Keratinocyte (primary cell): Measurements from ENCODE around the gene TMOD1.

Experiments
- EZH2 ChIP-seq: IDR thresholded peaks from one replicate; pipeline ENCODE4 v1.6.1; 2012; ENCODE audit warnings: inconsistent platforms, mild to moderate bottlenecking, low read length, moderate library complexity
- TF ChIP-seq, protein P1 (sequence below), 3 experiments: IDR thresholded peaks in 1 of 3; conservative IDR thresholded peaks in 1 of 3; optimal IDR thresholded peaks in 1 of 3; 2 replicates in 2 of 3; 3 replicates in 1 of 3; pipeline versions ENCODE3 to v1.5.1; 2011; ENCODE audit warnings: low read length in 3 of 3, mild to moderate bottlenecking in 3 of 3, moderate library complexity in 2 of 3, control low read depth in 1 of 3, inconsistent platforms in 1 of 3; ENCODE audit not compliant: insufficient read depth in 2 of 3; ENCODE audit errors: extremely low read depth in 1 of 3

GRCh38 chr9:97508852-97509251, 7.4 kb downstream of the TMOD1 start:
- TF ChIP-seq, protein P1, sequence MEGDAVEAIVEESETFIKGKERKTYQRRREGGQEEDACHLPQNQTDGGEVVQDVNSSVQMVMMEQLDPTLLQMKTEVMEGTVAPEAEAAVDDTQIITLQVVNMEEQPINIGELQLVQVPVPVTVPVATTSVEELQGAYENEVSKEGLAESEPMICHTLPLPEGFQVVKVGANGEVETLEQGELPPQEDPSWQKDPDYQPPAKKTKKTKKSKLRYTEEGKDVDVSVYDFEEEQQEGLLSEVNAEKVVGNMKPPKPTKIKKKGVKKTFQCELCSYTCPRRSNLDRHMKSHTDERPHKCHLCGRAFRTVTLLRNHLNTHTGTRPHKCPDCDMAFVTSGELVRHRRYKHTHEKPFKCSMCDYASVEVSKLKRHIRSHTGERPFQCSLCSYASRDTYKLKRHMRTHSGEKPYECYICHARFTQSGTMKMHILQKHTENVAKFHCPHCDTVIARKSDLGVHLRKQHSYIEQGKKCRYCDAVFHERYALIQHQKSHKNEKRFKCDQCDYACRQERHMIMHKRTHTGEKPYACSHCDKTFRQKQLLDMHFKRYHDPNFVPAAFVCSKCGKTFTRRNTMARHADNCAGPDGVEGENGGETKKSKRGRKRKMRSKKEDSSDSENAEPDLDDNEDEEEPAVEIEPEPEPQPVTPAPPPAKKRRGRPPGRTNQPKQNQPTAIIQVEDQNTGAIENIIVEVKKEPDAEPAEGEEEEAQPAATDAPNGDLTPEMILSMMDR (optimal IDR thresholded peaks at IDR 0.05 in 1 of 3, IDR thresholded peaks at IDR 0.05 in 1 of 3, conservative IDR thresholded peaks at IDR 0.05 in 1 of 3; ENCODE audit: extremely low read depth in 1 of 3, insufficient read depth in 2 of 3, low read length in 3 of 3): no peak
- no peak for TF ChIP-seq EZH2
